Kidney tubule cell (primary cell): ENCODE measurements around the gene DDX56.
"Not testable (repeated sequence)": the region's sequence is repeated elsewhere in the genome, so short reads cannot be mapped to it uniquely, and the experiment has no call there.

Experiments
- DNase-seq: peaks from one replicate; pipeline ENCODE4 v3.0.0-alpha.2; 2018; ENCODE audit warnings: low spot score

The DDX56 gene

GRCh38 chr7:44573464-44574286 lies at the start of gene DDX56:
TSS of gene DDX56 (minus strand) at chr7:44573908. CDS start at chr7:44573895, 13 bp downstream.
- DNase-seq: peak; percentile 96

GRCh38 chr7:44622342-44623151 lies 48.8 kb upstream of the DDX56 start:
- DNase-seq: peak; percentile 63

DNA sequence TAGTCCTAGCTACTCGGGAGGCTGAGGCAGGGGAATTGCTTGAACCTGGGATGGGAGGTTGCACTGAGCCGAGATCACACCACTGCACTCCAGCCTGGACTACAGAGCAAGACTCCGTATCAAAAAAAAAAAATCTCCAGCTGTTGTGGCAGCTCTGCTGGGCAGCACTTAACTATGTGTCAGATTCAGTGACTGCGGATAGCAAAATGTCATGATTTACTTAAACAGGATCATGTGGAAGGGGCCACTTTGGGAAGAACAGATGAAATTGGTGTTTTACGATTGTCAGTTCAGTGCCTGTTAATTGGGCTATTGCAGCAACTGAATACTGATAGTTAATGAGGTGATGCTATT lies 48.0 kb upstream of the DDX56 start:
- no peak for DNase-seq

DNA sequence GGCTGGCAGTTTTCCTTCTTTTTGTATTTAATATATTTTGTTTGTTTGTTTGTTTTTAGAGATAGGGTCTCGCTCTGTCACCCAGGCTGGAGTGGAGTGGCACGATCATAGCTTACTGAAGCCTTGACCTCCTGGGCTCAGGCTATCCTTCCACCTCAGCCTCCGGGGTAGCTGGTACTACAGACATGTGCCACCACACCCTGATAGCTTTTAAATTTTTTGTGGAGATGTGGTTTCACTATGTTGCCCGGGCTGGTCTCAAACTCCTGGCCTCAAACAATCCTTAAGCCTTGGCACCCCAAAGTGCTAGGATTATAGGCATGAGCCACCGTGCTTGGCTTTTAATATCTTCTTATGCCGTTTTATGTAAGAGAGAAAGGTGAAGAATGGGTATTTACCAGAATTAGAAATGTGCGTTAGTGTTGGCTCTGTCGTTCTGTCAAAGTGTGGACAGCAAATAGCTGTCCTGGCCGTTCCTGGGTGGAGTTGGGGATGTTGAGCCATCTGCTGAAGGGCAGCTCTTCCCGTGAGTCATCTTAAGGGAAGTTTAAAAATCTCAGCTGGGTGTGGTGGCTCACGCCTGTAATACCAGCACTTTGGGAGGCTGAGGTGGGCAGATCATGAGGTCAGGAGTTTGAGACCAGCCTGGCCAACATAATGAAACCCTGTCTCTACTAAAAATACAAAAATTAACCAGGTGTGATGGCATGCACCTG lies 47.5 kb upstream of the DDX56 start:
- peak; percentile 45 for DNase-seq

DNA sequence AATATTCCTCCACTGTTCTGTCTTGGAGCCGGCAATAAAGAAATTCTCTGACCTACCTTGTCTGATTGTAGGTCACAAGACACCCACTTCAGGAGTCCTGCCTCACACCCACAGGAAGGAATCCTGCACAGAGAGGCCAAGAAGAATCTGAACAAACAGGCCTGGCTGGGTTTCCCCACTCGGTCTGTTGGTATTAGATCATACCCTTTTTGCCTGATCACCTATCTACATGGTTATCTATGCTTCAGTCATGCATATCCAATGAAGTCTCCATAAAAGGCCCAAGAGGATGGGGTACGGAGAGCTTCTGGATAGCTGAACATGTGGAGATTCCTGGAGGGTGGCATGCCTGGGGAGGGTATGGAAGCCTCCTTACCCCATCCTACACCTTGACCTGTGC lies 45.0 kb upstream of the DDX56 start:
- peak; percentile 93 for DNase-seq

DNA sequence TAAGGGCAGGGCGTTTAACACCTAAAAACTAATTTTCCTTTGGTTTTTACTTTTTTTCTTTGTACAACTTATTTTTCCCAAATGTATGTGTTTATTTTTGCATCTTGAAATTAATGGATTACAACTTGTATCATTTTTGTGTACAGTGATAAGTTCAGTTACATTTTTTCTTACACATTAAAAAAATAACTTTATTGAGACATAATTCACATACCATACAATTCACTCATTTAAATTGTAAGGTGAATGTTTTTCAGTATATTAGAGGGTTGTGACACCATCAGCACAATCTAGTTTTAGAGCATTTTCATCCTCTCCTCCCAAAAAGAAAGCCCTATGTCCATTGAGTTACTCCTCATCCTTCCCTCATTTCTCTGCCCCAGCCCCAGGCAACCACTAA lies 44.3 kb upstream of the DDX56 start:
- no peak for DNase-seq

GRCh38 chr7:44617225-44617890 lies 43.6 kb upstream of the DDX56 start:
- peak; percentile 65 for DNase-seq

GRCh38 chr7:44616545-44616944 lies 42.8 kb upstream of the DDX56 start:
- DNase-seq: no peak

GRCh38 chr7:44615793-44616192 lies 42.1 kb upstream of the DDX56 start:
- DNase-seq: no peak

DNA sequence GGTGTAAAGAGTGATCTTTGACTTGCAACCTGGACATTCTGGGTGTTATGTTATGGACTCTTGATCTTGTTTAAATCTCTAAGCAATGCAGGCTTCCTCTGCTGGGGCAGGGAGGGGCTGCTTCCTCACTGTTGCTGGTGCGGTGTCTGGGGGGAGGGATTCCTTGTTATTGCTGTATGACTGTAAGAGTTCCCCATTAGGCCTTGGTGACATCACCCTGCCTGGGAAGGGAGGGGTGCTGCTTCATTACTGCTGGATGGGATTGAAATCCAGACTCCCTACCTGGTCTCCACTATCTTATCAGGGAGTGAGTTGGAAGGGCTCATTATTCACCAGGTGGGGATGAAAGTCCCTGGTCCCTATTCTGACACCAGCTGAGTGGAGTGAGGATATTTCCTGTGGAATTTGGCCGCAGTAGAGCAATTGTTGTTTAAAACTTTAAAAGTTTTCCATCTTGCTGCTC lies 41.5 kb upstream of the DDX56 start:
- peak; percentile 76 for DNase-seq

GRCh38 chr7:44609829-44610228 lies 36.1 kb upstream of the DDX56 start:
- DNase-seq: no peak

- no peak for DNase-seq
These were observed 35.4 kb upstream of the DDX56 start for GRCh38 chr7:44608916-44609648.

DNA sequence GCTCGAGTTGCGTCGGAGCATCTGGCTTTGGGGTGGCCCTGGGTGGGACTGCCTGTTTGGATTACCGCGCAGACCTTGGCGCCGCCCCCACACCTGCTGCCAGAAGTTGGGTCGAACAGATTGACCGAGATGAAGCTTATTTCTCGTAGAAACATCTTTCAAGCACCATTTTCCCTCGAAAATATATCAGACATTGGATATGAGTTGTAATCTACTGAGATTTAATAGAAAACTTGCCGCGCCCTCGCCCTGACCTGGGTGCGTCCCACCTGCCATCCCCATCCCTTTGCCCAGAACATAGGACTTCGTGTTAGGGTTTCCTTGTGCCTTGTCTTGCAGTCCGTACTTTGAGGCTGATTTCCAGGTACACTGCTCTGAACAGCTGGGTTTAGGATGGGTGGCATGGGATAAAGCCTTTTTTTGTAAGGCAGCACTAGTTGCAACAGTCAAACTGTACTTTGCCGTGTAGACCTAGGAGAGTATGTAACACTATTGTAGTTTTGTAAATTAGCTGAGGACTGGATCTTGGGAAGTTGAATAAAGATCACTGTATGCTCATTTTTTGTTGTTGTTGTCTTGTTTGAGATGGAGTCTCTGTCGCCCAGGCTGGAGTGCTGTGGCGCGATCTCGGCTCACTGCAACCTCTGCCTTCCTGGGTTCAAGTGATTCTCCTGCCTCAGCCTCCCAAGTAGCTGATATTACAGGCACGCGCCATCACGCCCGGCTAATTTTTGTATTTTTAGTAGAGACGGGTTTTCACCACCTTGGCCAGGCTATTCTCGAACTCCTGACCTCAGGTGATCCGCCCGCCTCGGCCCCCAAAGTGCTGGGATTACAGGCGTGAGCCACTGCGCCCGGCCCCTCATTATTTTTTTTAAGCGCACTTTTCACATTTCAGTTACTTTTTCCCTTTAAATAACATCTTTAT lies 33.7 kb upstream of the DDX56 start:
- no peak for DNase-seq

GRCh38 chr7:44606341-44607140 lies 32.8 kb upstream of the DDX56 start, which contains the start of gene OGDH:
TSS of gene OGDH (plus strand) at chr7:44606627. CDS start at chr7:44624344, 17,717 bp downstream.
- DNase-seq: peak; percentile 98

GRCh38 chr7:44604941-44605340 lies 31.2 kb upstream of the DDX56 start:
- DNase-seq: no peak

- DNase-seq: no peak
These were observed 29.5 kb upstream of the DDX56 start for GRCh38 chr7:44603193-44603592.

DNA sequence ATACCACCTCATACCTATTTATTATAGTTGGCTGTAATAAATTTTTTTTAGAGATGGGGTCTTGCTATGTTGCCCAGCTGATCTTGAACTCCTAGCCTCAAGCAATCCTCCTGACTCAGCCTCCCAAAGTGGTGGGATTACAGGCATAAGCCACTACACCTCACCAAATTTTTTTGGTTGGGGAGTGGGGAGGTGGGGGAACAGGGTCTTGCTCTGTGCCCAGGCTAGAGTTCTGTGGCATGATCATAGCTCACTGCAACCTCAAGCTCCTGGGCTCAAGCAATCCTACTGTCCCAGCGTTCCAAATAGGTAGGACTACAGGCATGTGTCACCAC lies 28.8 kb upstream of the DDX56 start:
- DNase-seq: no peak

GRCh38 chr7:44599222-44599621 lies 25.5 kb upstream of the DDX56 start:
- DNase-seq: no peak

- DNase-seq: not testable (repeated sequence)
These were observed 23.5 kb upstream of the DDX56 start for GRCh38 chr7:44597181-44597580.
